MG63 (cell line): ENCODE data around the gene LLGL1. TPM values are rescaled to one million over a fixed set of nuclear protein-coding genes. Genes with fewer than 3 reads are reported as not detected.

ENCODE experiments used
- DNase-seq: peaks from one replicate; pipeline ENCODE4 v3.0.0-alpha.2; 2020
- H3K27me3 ChIP-seq: fragments of 250-450 bp; sonication (Bioruptor Pico); 2 replicates; pipeline ENCODE4 v1.5.1; 2020; ENCODE audit warnings: mild to moderate bottlenecking, moderate library complexity
- H3K36me3 ChIP-seq: fragments of 250-450 bp; sonication (Bioruptor Pico); 2 replicates; pipeline ENCODE4 v1.5.1; 2020; ENCODE audit warnings: mild to moderate bottlenecking, moderate library complexity
- H3K4me3 ChIP-seq: fragments of 250-450 bp; sonication (Bioruptor Pico); 2 replicates; pipeline ENCODE4 v1.5.1; 2020; ENCODE audit warnings: mild to moderate bottlenecking, moderate library complexity
- H3K9me3 ChIP-seq: fragments of 250-450 bp; sonication (Bioruptor Pico); 2 replicates; pipeline ENCODE4 v1.5.1; 2020; ENCODE audit warnings: mild to moderate bottlenecking, moderate library complexity
- total RNA-seq: library from RNA; depleted of rRNA; stranded (reverse); fragments of >200 nt; shearing (Covaris generic); gene quantifications from 2 replicates; pipeline ENCODE4 v1.2.3, GENCODE V29; 2014; ENCODE audit warnings: low replicate concordance

LLGL1 gene
- total RNA-seq, 1 experiment from 2014 or later = 14.4 TPM

DNA sequence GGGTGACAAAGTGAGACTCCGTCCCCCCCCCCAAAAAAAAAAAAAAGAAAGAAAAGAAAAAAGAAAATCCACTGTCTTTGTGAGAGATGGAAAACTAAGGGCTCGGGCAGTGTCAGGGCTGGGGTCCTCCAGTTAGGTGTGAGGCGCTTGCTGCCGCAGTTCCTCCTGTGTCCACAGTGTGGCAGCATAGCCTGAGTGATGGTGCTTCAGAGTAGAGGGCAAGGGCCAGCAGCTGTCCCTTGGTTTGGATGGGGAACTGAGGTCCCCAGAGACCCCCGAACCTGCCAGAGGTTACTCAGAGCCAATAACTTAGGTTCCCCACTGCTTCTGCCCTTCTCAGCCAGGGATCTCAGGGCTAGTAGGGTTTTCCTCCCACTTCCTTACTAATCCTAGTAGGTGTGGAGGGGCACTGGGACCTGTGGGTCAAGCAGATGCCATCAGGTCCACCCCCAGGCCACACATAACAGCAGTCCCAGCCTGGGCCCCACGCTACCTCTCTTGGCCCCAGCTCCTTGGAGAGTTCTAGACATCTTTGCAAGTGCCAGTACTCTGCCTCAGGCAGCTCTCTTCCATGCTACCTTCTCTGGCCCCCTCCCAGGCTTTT lies 7.9 kb upstream of the LLGL1 start:
- H3K27me3 ChIP-seq = no peaks in the 10 kb centered on the region

GRCh38 chr17:18218756-18219415 lies 6.5 kb upstream of the LLGL1 start:
- Histone ChIP-seq H3K36me3 (no peaks in the 10 kb centered on the region), H3K27me3 (no peaks in the 10 kb centered on the region), H3K9me3 (no peaks in the 10 kb centered on the region), H3K4me3 (no peak overlapping the region)
- peak; percentile 62 for DNase-seq

More for the DNA sequence above, 7.9 kb upstream of the LLGL1 start:
- peak; percentile 46 for DNase-seq
- H3K4me3 ChIP-seq = no peak overlapping the region
- no peaks in the 10 kb centered on the region for H3K36me3 ChIP-seq
- no peaks in the 10 kb centered on the region for H3K9me3 ChIP-seq

DNA sequence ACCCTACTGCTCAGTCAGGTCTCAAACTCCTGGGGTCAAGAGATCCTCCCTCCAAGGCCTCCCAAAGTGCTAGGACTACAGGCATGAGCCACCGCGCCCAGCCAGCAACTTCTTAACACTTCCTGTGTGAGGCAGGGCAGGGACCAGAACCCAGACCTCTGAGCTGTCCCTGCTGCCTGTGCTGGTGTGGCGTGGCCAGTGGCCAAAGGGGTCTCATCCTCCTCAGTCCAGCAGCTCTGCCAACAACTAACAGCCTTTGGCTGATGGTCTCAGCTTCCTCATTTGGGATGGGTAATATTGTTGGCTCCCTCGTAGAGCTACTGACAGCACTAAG lies 1.4 kb upstream of the LLGL1 start:
- Histone ChIP-seq H3K9me3 (no peaks in the 10 kb centered on the region), H3K36me3 (no peaks in the 10 kb centered on the region), H3K4me3 (no peak overlapping the region), H3K27me3 (no peaks in the 10 kb centered on the region)
- no peak for DNase-seq

- DNase-seq = no peak
- Histone ChIP-seq H3K36me3 (no peaks in the 10 kb centered on the region), H3K27me3 (no peaks in the 10 kb centered on the region), H3K4me3 (peak overlapping the region; percentile 33), H3K9me3 (no peaks in the 10 kb centered on the region)
Measured at GRCh38 chr17:18224387-18225120, 881 bp upstream of the LLGL1 start.

DNA sequence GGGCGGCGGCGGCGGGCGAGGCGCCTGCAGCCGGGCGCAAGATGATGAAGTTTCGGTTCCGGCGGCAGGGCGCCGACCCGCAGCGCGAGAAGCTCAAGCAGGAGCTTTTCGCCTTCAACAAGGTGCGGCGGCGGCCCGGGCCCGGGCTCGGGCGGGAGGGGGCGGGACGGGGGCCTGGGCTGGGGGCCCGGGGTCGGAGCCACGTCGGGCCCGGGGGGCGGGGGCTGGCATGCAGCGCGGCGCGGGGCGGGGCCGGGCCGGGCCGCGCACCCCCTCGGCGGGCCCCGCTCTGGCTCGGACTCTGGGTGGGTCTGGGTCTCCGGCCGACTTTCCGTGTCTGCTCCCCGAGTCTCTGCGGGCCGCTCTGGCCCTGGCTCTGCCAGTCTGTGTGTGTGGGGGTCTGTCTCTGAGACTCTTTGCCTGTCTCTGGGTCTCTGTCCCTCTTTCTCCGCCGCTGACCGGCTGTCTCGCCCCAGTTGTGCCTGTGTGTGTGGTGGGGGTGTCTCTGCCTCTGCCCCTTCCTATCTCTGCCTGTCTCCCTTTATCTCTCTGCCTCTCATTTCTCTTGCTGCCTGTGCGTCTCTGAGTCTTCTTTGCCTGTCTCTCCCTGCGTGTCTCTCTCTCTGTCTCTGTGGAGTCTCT lies 328 bp downstream of the LLGL1 start:
- DNase-seq = no peak
- Histone ChIP-seq H3K36me3 (no peaks in the 10 kb centered on the region), H3K27me3 (no peaks in the 10 kb centered on the region), H3K9me3 (no peaks in the 10 kb centered on the region), H3K4me3 (peak overlapping the region; percentile 59)

DNA sequence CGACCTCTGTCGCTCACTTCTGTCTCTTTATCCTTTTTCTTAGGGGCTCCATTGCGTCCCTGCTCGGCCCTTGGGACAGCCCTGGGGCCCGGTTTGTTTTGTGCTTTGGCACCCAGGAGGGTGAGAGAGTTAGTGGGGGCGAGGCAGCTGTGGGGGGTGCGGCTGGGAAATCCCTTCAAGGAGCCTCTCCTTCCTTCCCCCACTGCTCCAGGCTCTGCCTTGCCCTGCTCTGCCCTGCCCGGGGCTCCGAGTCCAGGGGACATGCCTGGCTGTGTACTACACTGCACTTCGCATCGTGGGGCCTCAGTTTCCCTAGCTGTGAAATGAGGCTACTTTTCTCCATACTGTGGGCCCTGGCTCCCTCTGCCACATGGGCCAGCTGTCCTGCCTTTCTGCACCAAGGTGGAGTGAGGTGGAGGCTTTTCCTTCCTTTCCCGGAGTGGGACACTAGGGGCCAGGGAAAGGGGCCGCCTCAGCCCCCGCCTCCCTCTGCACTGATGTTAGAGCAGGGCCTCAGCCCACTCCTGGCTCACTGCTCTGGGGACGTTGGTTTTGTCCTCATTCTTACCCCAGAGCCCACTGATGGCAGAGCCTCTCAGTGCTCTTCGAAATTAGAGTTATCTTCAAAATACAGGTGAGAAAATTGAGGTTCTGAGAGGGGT lies 980 bp downstream of the LLGL1 start:
- H3K36me3 ChIP-seq = no peaks in the 10 kb centered on the region
- no peaks in the 10 kb centered on the region for H3K9me3 ChIP-seq
- no peak for DNase-seq
- H3K27me3 ChIP-seq = no peaks in the 10 kb centered on the region
- H3K4me3 ChIP-seq = peak overlapping the region; percentile 59

DNA sequence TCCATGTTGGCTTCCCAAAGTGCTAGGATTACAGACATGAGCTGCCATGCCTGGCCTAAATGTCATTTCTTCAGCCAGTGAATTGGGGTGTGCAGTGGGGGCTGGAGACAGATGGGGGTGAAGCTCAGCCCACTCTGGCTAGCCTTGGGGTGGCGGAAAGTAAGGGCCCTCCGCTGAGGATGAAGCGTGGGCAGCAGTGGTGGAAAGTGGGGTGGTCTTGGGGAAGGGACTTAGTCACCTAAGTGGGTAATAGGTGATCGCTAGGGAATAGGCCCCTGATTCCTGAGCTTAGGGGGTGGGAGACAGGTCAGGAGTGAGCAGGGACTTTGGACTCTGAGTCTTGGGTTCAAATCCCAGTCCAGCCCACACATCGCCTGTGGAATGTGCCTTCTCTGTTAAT lies 2.2 kb downstream of the LLGL1 start:
- Histone ChIP-seq H3K9me3 (no peaks in the 10 kb centered on the region), H3K27me3 (no peaks in the 10 kb centered on the region), H3K36me3 (no peaks in the 10 kb centered on the region), H3K4me3 (no peak overlapping the region)
- DNase-seq = no peak

DNA sequence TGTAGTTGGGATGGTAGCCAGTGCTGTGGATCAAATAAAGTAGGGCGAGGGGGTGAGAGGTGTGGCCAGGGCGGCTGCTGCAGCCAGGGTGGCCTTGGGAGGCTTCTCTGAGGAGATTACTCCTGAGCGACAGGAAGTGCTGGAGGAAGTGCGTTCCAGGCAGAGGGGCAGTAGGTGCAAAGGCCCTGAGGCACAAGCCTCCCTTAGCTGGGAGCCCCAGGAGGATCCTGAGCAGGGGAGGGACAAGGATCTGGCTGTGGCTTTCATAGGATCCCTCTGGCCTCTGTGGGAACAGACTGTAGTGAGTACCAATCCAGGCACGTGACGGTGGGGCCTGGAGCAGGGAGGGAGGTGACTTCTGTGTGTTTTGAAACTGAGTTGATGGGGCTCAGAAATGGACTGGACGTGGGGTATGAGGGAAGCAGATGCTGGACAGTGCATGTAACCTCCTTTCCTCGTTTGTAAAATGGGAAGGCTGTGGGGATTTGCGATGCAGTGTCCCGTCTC lies 2.8 kb downstream of the LLGL1 start:
- no peaks in the 10 kb centered on the region for H3K9me3 ChIP-seq
- no peak overlapping the region for H3K4me3 ChIP-seq
- H3K27me3 ChIP-seq = no peaks in the 10 kb centered on the region
- H3K36me3 ChIP-seq = no peaks in the 10 kb centered on the region
- DNase-seq = no peak

DNA sequence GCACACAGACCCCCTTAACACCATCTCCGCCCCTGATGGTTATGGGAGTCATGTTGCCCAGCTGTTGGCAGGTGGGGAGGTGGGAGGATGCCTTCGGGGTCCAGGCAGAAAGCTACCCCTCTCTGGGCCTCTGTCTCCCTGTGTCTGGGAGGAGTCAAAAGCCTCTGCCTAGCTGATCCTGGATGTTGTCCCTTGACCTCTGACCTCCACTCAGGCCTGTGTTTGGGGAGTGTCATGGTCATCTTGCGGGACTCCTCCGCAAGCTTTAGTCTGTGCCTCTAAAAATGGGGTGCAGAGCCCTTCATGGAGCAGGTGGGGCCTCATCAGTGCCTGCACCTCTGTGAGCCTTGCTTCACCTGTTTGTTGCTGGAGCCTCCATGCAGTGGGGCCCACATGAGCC lies 3.8 kb downstream of the LLGL1 start:
- no peaks in the 10 kb centered on the region for H3K9me3 ChIP-seq
- no peak for DNase-seq
- no peak overlapping the region for H3K4me3 ChIP-seq
- H3K36me3 ChIP-seq = no peaks in the 10 kb centered on the region
- H3K27me3 ChIP-seq = no peaks in the 10 kb centered on the region

DNA sequence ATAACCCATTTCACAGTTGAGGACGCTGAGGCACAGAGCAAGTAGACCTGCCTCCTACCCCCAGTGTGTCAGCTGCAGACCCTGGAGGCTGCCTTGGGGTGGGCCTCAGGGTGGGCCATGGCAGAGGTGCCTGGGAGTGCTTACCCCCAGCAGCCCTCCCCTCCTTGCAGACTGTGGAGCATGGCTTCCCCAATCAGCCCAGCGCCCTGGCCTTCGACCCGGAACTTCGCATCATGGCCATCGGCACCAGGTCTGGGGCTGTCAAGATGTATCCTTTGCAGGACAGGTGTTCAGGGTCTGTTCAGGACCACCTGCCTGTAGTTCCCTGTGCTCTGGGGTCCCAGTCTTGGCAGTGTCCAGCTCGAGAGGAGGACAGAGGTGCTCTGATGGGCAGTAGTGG lies 4.3 kb downstream of the LLGL1 start:
- Histone ChIP-seq H3K9me3 (no peaks in the 10 kb centered on the region), H3K4me3 (no peak overlapping the region), H3K36me3 (no peaks in the 10 kb centered on the region), H3K27me3 (no peaks in the 10 kb centered on the region)
- DNase-seq = no peak

DNA sequence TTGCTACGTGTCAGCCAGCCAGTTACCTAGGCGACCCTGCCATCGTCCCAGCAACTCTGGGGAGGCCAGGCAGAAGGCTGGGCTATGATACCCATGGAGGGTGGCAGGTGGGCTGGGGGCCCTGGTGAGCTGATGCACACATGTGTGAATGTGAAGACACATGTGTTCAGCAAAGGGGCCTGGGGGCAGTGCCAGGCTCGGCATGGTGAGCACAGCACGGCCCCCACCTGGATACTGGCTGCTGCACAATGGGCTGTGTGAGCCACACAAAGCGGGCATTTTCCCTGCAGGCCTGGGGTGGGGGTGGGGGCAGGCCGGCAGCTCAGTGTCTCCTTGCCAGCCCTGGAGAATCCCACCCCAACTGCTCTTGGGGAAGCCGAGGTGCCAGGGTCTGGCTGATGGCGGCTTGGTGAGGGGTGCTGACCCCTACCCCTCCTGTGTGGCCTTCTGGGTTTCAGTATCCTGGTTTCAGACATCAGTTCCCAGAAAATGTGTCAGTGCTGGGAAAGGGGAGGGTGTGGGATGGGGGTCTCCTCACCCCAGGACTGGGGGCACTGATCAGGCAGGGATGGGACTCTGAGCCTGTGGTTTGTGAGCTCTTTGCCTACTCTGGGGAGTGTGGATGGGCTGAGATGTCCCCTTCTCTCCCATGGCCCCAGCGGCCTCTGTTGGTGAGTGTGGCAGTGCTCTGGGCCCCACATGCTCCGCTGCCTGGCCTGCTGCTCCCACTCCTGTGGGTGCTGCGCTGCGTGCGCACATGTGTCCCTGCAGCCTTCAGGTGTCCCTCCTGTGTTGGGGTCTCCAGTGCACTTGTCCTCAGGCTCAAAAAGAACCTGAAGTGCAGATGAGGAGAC lies 5.1 kb downstream of the LLGL1 start:
- Histone ChIP-seq H3K4me3 (no peak overlapping the region), H3K36me3 (no peaks in the 10 kb centered on the region), H3K9me3 (no peaks in the 10 kb centered on the region), H3K27me3 (no peaks in the 10 kb centered on the region)
- DNase-seq = no peak

DNA sequence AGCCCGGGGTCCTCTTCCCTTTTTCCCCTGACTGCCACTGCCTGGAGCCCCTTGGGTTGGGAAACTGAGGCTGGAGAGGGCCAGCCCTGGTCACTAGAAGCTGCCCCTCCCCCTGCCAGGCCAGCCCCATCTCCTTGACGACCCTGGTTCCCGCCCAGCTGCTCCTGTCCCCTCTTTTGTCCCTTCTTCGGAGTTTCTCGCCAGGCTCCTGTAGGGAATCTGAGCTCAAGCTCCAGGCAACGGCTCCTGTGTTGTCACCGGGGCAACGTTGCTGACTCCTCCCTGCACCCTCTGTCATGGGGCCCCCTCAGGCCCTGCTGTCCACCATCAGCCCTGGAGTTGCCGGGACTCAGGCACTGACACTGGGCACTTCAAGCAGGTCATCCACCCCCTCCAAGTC lies 5.7 kb downstream of the LLGL1 start:
- Histone ChIP-seq H3K27me3 (no peaks in the 10 kb centered on the region), H3K4me3 (no peak overlapping the region), H3K36me3 (no peaks in the 10 kb centered on the region), H3K9me3 (no peaks in the 10 kb centered on the region)
- no peak for DNase-seq

GRCh38 chr17:18233803-18234518 lies 8.5 kb downstream of the LLGL1 start:
- Histone ChIP-seq H3K27me3 (no peaks in the 10 kb centered on the region), H3K36me3 (no peaks in the 10 kb centered on the region), H3K9me3 (no peaks in the 10 kb centered on the region), H3K4me3 (no peak overlapping the region)
- no peak for DNase-seq

- DNase-seq = no peak
- Histone ChIP-seq H3K36me3 (no peaks in the 10 kb centered on the region), H3K9me3 (no peaks in the 10 kb centered on the region)
Measured at GRCh38 chr17:18234853-18235380, 9.5 kb downstream of the LLGL1 start.

GRCh38 chr17:18235743-18236256 lies 10.4 kb downstream of the LLGL1 start:
- Histone ChIP-seq H3K36me3 (no peaks in the 10 kb centered on the region), H3K4me3 (no peak overlapping the region), H3K27me3 (no peaks in the 10 kb centered on the region), H3K9me3 (no peaks in the 10 kb centered on the region)
- peak; percentile 75 for DNase-seq

More at GRCh38 chr17:18234853-18235380, 9.5 kb downstream of the LLGL1 start:
- Histone ChIP-seq H3K4me3 (no peak overlapping the region), H3K27me3 (no peaks in the 10 kb centered on the region)
